ENCODE measurements around the gene CADM2.

DNA sequence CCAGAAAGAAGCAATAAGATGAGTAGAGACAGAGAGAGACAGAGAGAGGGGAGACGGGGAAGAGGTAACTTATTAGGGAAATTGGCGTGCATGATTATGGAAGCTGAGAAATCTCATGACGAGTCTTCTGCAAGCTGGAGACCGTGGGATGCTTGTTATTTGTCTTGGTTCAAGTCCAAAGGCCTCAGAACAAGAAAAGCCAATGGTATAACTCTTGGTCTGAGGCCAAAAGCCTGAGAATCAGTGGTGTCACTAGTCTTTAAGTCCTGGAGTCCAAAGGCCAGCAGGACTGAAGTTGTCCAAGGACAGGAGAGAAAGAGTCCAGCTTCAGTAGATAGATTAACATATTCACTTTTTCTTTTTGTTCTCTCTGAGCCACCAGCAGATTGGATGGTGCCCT lies 613.6 kb downstream of the CADM2 start:
- TF ChIP-seq CTCF (IDR thresholded peaks at IDR 0.05) (no peak), EZH2phosphoT487 (IDR thresholded peaks at IDR 0.05) (no peak)

All from neural progenitor cell (in vitro differentiated cells).